GM23248 (cell line): ENCODE results near the gene RAB3C. TPM values are rescaled to one million over a fixed set of nuclear protein-coding genes. Genes with fewer than 3 reads are reported as not detected.

Source experiments
- DNase-seq: peaks from one replicate; pipeline ENCODE4 v3.0.0-alpha.2; 2015
- H2AFZ ChIP-seq: fragments of 200-600 bp; sonication (generic); 2 replicates; pipeline ENCODE4 v1.6.1; 2016; ENCODE audit warnings: antibody characterized with exemption
- H3F3A ChIP-seq: fragments of 200-600 bp; sonication (generic); 2 replicates; pipeline ENCODE4 v1.6.1; 2016; ENCODE audit warnings: mild to moderate bottlenecking, antibody characterized with exemption, mixed run types; ENCODE audit not compliant: insufficient read depth
- H3K27ac ChIP-seq: fragments of 200-600 bp; sonication (generic); 2 replicates; pipeline ENCODE4 v1.5.1; 2016; ENCODE audit warnings: mild to moderate bottlenecking
- H3K27me3 ChIP-seq: fragments of 200-600 bp; sonication (generic); replicated peaks from 2 replicates; pipeline ENCODE4 v1.6.1; 2016; ENCODE audit warnings: mild to moderate bottlenecking; ENCODE audit not compliant: insufficient read depth
- H3K36me3 ChIP-seq: fragments of 200-600 bp; sonication (generic); 2 replicates; pipeline ENCODE4 v1.6.1; 2016; ENCODE audit warnings: low read depth, mild to moderate bottlenecking
- H3K4me1 ChIP-seq: fragments of 200-600 bp; sonication (generic); 2 replicates; pipeline ENCODE4 v1.6.1; 2016; ENCODE audit warnings: mild to moderate bottlenecking; ENCODE audit not compliant: insufficient read depth
- H3K4me2 ChIP-seq: fragments of 200-600 bp; sonication (generic); one replicate; pipeline ENCODE4 v1.6.1; 2016; ENCODE audit warnings: mild to moderate bottlenecking; ENCODE audit not compliant: unreplicated experiment
- H3K4me3 ChIP-seq: fragments of 200-600 bp; sonication (generic); 2 replicates; pipeline ENCODE4 v1.5.1; 2016; ENCODE audit warnings: mild to moderate bottlenecking
- H3K79me2 ChIP-seq: fragments of 200-600 bp; sonication (generic); 2 replicates; pipeline ENCODE4 v1.6.1; 2016; ENCODE audit warnings: mild to moderate bottlenecking; ENCODE audit not compliant: insufficient read depth
- H3K9ac ChIP-seq: fragments of 200-600 bp; sonication (generic); 2 replicates; pipeline ENCODE4 v1.6.1; 2016; ENCODE audit warnings: mild to moderate bottlenecking
- H3K9me2 ChIP-seq: fragments of 200-600 bp; sonication (generic); 2 replicates; pipeline ENCODE4 v1.6.1; 2016; ENCODE audit warnings: mixed run types, mild to moderate bottlenecking, moderate library complexity; ENCODE audit not compliant: insufficient read depth
- H3K9me3 ChIP-seq: fragments of 200-600 bp; sonication (generic); one replicate; pipeline ENCODE4 v1.6.1; 2017; ENCODE audit warnings: low read depth
- H4K20me1 ChIP-seq: fragments of 200-600 bp; sonication (generic); 2 replicates; pipeline ENCODE4 v1.6.0; 2016; ENCODE audit not compliant: insufficient read depth
- EZH2 ChIP-seq: fragments of 200-600 bp; sonication (generic); IDR thresholded peaks from 2 replicates; pipeline ENCODE4 v1.6.1; 2018; ENCODE audit warnings: antibody characterized with exemption, mild to moderate bottlenecking; ENCODE audit not compliant: insufficient read depth, poor library complexity, severe bottlenecking
- EZH2phosphoT487 ChIP-seq: fragments of 200-600 bp; sonication (generic); IDR thresholded peaks from 2 replicates; pipeline ENCODE4 v1.6.1; 2018; ENCODE audit warnings: antibody characterized with exemption, moderate library complexity, mild to moderate bottlenecking, low read depth; ENCODE audit not compliant: insufficient read depth
- WGBS, 2 experiments: methylation state at CpG; one replicate each; pipeline ENCODE4 v1.1.6; 2015 to 2017; ENCODE audit warnings: low lambda C conversion rate in 2 of 2, low coverage in 1 of 2; ENCODE audit errors: missing lambda C conversion rate in 2 of 2; 5-methylcytosine and 5-hydroxymethylcytosine counted together
- in situ Hi-C: fragments of 300-500 bp; cut with MboI; formaldehyde crosslinking; loops from 2 replicates; pipeline ENCODE4 v1.15.0; 2020
- polyA plus RNA-seq: library from polyadenylated mRNA; unstranded; fragments of >200 nt; fragmentation: Nextera tagmentation; extraction: Ambion mirVana; gene quantifications from 2 replicates; pipeline ENCODE4 v1.2.1, GENCODE V29; 2016
- total RNA-seq: library from RNA; depleted of rRNA; stranded (reverse); fragments of >200 nt; shearing (Covaris generic); gene quantifications from 2 replicates; pipeline ENCODE4 v1.2.3, GENCODE V29; 2014

RAB3C gene
- total and polyA plus RNA-seq, 2 experiments from 2014 or later: not detected

GRCh38 chr5:58793888-58794657, 211.2 kb downstream of the RAB3C start:
- TF ChIP-seq EZH2 (no peak), EZH2phosphoT487 (no peak)
- Histone ChIP-seq H3K4me3 (no peak overlapping the region), H3F3A (no peaks in the 10 kb centered on the region), H4K20me1 (no peaks in the 10 kb centered on the region), H3K36me3 (no peaks in the 10 kb centered on the region), H2AFZ (no peak overlapping the region), H3K27ac (no peak overlapping the region), H3K4me2 (no peak overlapping the region), H3K4me1 (no peaks in the 10 kb centered on the region), H3K9me3 (no peaks in the 10 kb centered on the region), H3K79me2 (no peaks in the 10 kb centered on the region), H3K27me3 (no peaks in the 10 kb centered on the region), H3K9ac (no peak overlapping the region), H3K9me2 (no peaks in the 10 kb centered on the region)
- WGBS, 2 experiments: 19 to 21% methylated on average over 4 of the region's 4 CpGs
- no peak for DNase-seq
- in situ Hi-C loops: no loop called here

GRCh38 chr5:58794875-58795274, 212.0 kb downstream of the RAB3C start:
- in situ Hi-C loops: no loop called here
- WGBS, 2 experiments: 41 to 61% methylated on average over 4 of the region's 4 CpGs
- no peak overlapping the region for H2AFZ ChIP-seq
- no peaks in the 10 kb centered on the region for H3K36me3 ChIP-seq
- DNase-seq: no peak
- no peak overlapping the region for H3K27ac ChIP-seq
- no peaks in the 10 kb centered on the region for H3K27me3 ChIP-seq
- H3K4me3 ChIP-seq: no peak overlapping the region
- no peaks in the 10 kb centered on the region for H3K9me2 ChIP-seq
- H3K4me2 ChIP-seq: no peak overlapping the region
- TF ChIP-seq EZH2 (no peak), EZH2phosphoT487 (no peak)
- H4K20me1 ChIP-seq: no peaks in the 10 kb centered on the region
- no peaks in the 10 kb centered on the region for H3K4me1 ChIP-seq
- no peak overlapping the region for H3K9ac ChIP-seq
- H3K9me3 ChIP-seq: no peaks in the 10 kb centered on the region
- H3K79me2 ChIP-seq: no peaks in the 10 kb centered on the region
- H3F3A ChIP-seq: no peaks in the 10 kb centered on the region

GRCh38 chr5:58795327-58795726, 212.5 kb downstream of the RAB3C start:
- no peak for DNase-seq
- no peak overlapping the region for H3K27ac ChIP-seq
- H3K4me3 ChIP-seq: no peak overlapping the region
- no peak overlapping the region for H3K9ac ChIP-seq
- no peaks in the 10 kb centered on the region for H3K27me3 ChIP-seq
- H3K9me2 ChIP-seq: no peaks in the 10 kb centered on the region
- no peaks in the 10 kb centered on the region for H3K36me3 ChIP-seq
- H3K4me2 ChIP-seq: no peak overlapping the region
- TF ChIP-seq EZH2phosphoT487: no peak
- TF ChIP-seq EZH2: no peak
- H3K4me1 ChIP-seq: no peaks in the 10 kb centered on the region
- in situ Hi-C loops: no loop called here
- H3K79me2 ChIP-seq: no peaks in the 10 kb centered on the region
- H3F3A ChIP-seq: no peaks in the 10 kb centered on the region
- no peak overlapping the region for H2AFZ ChIP-seq
- no peaks in the 10 kb centered on the region for H3K9me3 ChIP-seq
- no peaks in the 10 kb centered on the region for H4K20me1 ChIP-seq

- in situ Hi-C loops: no loop called here
- Histone ChIP-seq H3K36me3 (no peaks in the 10 kb centered on the region), H3K4me2 (no peak overlapping the region), H3K9ac (no peak overlapping the region), H4K20me1 (no peaks in the 10 kb centered on the region), H3K4me1 (no peaks in the 10 kb centered on the region), H3F3A (no peaks in the 10 kb centered on the region), H3K9me3 (no peaks in the 10 kb centered on the region), H3K4me3 (no peak overlapping the region), H3K27me3 (no peaks in the 10 kb centered on the region), H3K27ac (no peak overlapping the region), H3K9me2 (no peaks in the 10 kb centered on the region), H3K79me2 (no peaks in the 10 kb centered on the region), H2AFZ (no peak overlapping the region)
- TF ChIP-seq EZH2phosphoT487: no peak
- TF ChIP-seq EZH2: no peak
- no peak for DNase-seq
Measured at GRCh38 chr5:58797021-58797420, 214.1 kb downstream of the RAB3C start.

GRCh38 chr5:58800356-58800755, 217.5 kb downstream of the RAB3C start:
- 61 to 62% methylated on average over 7 of the region's 7 CpGs for WGBS, 2 experiments
- in situ Hi-C loops: no loop called here
- Histone ChIP-seq H3K4me3 (no peak overlapping the region), H3K4me2 (no peak overlapping the region), H3K27ac (no peak overlapping the region), H3K79me2 (no peaks in the 10 kb centered on the region), H2AFZ (no peak overlapping the region), H3K9me2 (no peaks in the 10 kb centered on the region), H3K27me3 (0 out of 2 replicates have a peak, but pooled peaks cover 3% of the 10 kb centered on the region), H3K9me3 (no peaks in the 10 kb centered on the region), H3K9ac (no peak overlapping the region), H3F3A (no peaks in the 10 kb centered on the region), H4K20me1 (no peaks in the 10 kb centered on the region), H3K4me1 (no peaks in the 10 kb centered on the region), H3K36me3 (no peaks in the 10 kb centered on the region)
- TF ChIP-seq EZH2phosphoT487: no peak
- no peak for TF ChIP-seq EZH2
- DNase-seq: no peak
